ENCODE measurements around the gene MLANA. TPM values are rescaled to one million over a fixed set of nuclear protein-coding genes. Genes with fewer than 3 reads are reported as not detected.

The MLANA gene
- total and polyA plus RNA-seq, 10 of the 15 experiments (the other 5 are each of a cell fraction or from before 2014, with no cell fraction given): 0.11 to 0.26 (median 0.13) TPM; not detected in 6

- TF ChIP-seq E2F8 (IDR thresholded peaks at IDR 0.05; ENCODE audit: low read depth, partially characterized antibody) (no peak), SIN3A (IDR thresholded peaks at IDR 0.05; ENCODE audit: low read depth, low read length) (peak; percentile 37; the same call in 1 of the 2 replicates), NBN (IDR thresholded peaks at IDR 0.05) (peak; percentile 70; the same call in 1 of the 2 replicates)
Observed at GRCh38 chr9:5886114-5886939, 4.4 kb upstream of the MLANA start (continued).

- H4K20me1 ChIP-seq (ENCODE audit: control insufficient read depth, insufficient read depth): no peaks in the 10 kb centered on the region
- no peak for TF ChIP-seq IRF3 (IDR thresholded peaks at IDR 0.05)
- no peak for TF ChIP-seq POLR2AphosphoS2 (IDR thresholded peaks at IDR 0.05; ENCODE audit: low read depth, low read length)
- TF ChIP-seq TAF1 (IDR thresholded peaks at IDR 0.05; ENCODE audit: borderline replicate concordance, low read depth, low read length): no peak
- TF ChIP-seq ZNF24 (IDR thresholded peaks at IDR 0.05): no peak
- TF ChIP-seq REST (IDR thresholded peaks at IDR 0.05; ENCODE audit: low read depth, low read length): no peak
- TF ChIP-seq WRNIP1 (IDR thresholded peaks at IDR 0.05; ENCODE audit: borderline replicate concordance, low read depth, low read length): no peak
- no peak for TF ChIP-seq SREBF1 (IDR thresholded peaks at IDR 0.05; ENCODE audit: low read length)
Observed at GRCh38 chr9:5892456-5893133, 1.9 kb downstream of the MLANA start.

More at GRCh38 chr9:5892456-5893133, 1.9 kb downstream of the MLANA start:
- ChIA-PET POLR2A (no interaction called here), SMC1A (ENCODE audit: uncharacterized antibody, unreplicated experiment) (interaction anchor here (0.7 to 1.7 kb wide), 2 partner anchors 83 to 413 kb away, joined by 3 read pairs; no protein-coding TSS in a partner anchor), RAD21 (ENCODE audit: unreplicated experiment) (no interaction called here), CTCF (no interaction called here)
- Histone ChIP-seq H3K4me2 (ENCODE audit: control insufficient read depth, insufficient read depth) (no peak overlapping the region), H3K4me1 (ENCODE audit: control insufficient read depth, insufficient read depth, low read length) (no peaks in the 10 kb centered on the region), H3K36me3 (ENCODE audit: control insufficient read depth in 2 of 2, insufficient read depth in 2 of 2, low read length in 1 of 2) (no peaks in the 10 kb centered on the region), H3K27me3 (replicated peaks in 1 of 2; ENCODE audit: control insufficient read depth in 2 of 2, insufficient read depth in 2 of 2, low read length in 1 of 2) (no peaks in the 10 kb centered on the region), H3K4me3 (no peak overlapping the region), H3K9ac (ENCODE audit: control insufficient read depth, insufficient read depth, low read length) (no peak overlapping the region), H3K9me3 (replicated peaks; ENCODE audit: control insufficient read depth, insufficient read depth, low read length) (no peaks in the 10 kb centered on the region), H3K79me2 (ENCODE audit: control insufficient read depth, insufficient read depth, low read length) (no peaks in the 10 kb centered on the region), H3K27ac (ENCODE audit: control insufficient read depth, insufficient read depth) (no peak overlapping the region), H2AFZ (ENCODE audit: control insufficient read depth, low read depth, low read length) (no peak overlapping the region)
- in situ Hi-C loops (cut with MboI) (loop anchor here (25.0 kb wide), 2 partner anchors 420 to 1895 kb away; partner anchors contain the start of gene DMAC1), intact Hi-C loops (cut with micrococcal nuclease; ENCODE audit: unreplicated experiment) (no loop called here)
- FAIRE-seq (no peak), DNase-seq (ENCODE audit: low read depth, low spot score) (no peak), ATAC-seq (no peak)
- 90% methylated on average over 7 of the region's 7 CpGs for WGBS (ENCODE audit: insufficient coverage, insufficient replicate concordance, low lambda C conversion rate, missing lambda C conversion rate)
- no TSS peak for BruUV-seq (replicated peaks)
